Activated CD8-positive, alpha-beta memory T cell treated with anti-CD3 and anti-CD28 coated beads for 1 hour (primary cell): Measurements from ENCODE around the gene ANAPC16.
"Not testable (repeated sequence)": the region's sequence is repeated elsewhere in the genome, so short reads cannot be mapped to it uniquely, and the experiment has no call there.

ENCODE experiments used
- DNase-seq, 2 donors: peaks; one replicate each; pipeline ENCODE4 v3.0.0-alpha.2; 2020; ENCODE audit warnings: low read depth in 1 of 2; ENCODE audit errors: extremely low read depth in 1 of 2

Gene ANAPC16

GRCh38 chr10:72242675-72243074, 26.9 kb downstream of the ANAPC16 start:
- no peak for DNase-seq

- DNase-seq, result no peak
Measured at GRCh38 chr10:72243822-72244437, 28.1 kb downstream of the ANAPC16 start.

GRCh38 chr10:72244573-72245038, 28.8 kb downstream of the ANAPC16 start:
- DNase-seq, result no peak

GRCh38 chr10:72245949-72246525, 30.2 kb downstream of the ANAPC16 start:
- no peak for DNase-seq

- peak; percentile 40 to 49 for DNase-seq
Measured at GRCh38 chr10:72248468-72249151, 32.8 kb downstream of the ANAPC16 start.

- not testable (repeated sequence) for DNase-seq
Measured at GRCh38 chr10:72249176-72249862, 33.5 kb downstream of the ANAPC16 start.

- no peak for DNase-seq
Measured at GRCh38 chr10:72250666-72251065, 34.9 kb downstream of the ANAPC16 start.

GRCh38 chr10:72251635-72252034, 35.8 kb downstream of the ANAPC16 start:
- DNase-seq, result no peak

GRCh38 chr10:72252972-72253371, 37.2 kb downstream of the ANAPC16 start:
- no peak for DNase-seq

- DNase-seq, result no peak
Measured at GRCh38 chr10:72253578-72253977, 37.8 kb downstream of the ANAPC16 start.

GRCh38 chr10:72254813-72255568, 39.2 kb downstream of the ANAPC16 start:
- DNase-seq, result no peak

- no peak for DNase-seq
Measured at GRCh38 chr10:72255977-72256729, 40.3 kb downstream of the ANAPC16 start.

- no peak for DNase-seq
Measured at GRCh38 chr10:72257051-72257892, 41.5 kb downstream of the ANAPC16 start.

GRCh38 chr10:72258617-72259016, 42.8 kb downstream of the ANAPC16 start:
- DNase-seq, result no peak

GRCh38 chr10:72259491-72260238, 43.9 kb downstream of the ANAPC16 start:
- DNase-seq, result no peak

GRCh38 chr10:72260239-72260975, 44.6 kb downstream of the ANAPC16 start:
- peak; percentile 67 to 69 for DNase-seq

- no peak for DNase-seq
Measured at GRCh38 chr10:72260976-72261783, 45.4 kb downstream of the ANAPC16 start.
